Measurements from ENCODE around the gene RMDN2.

GRCh38 chr2:38035968-38036367 lies 110.9 kb downstream of the RMDN2 start:
- TF ChIP-seq CTCF (IDR thresholded peaks at IDR 0.05; ENCODE audit: low read depth, low read length) = no peak
- no peak for TF ChIP-seq EZH2phosphoT487 (IDR thresholded peaks at IDR 0.05; ENCODE audit: low read depth)

Data from OCI-LY3 (cell line).